ENCODE measurements around the gene FBH1.
"Not testable (repeated sequence)": the region's sequence is repeated elsewhere in the genome, so short reads cannot be mapped to it uniquely, and the experiment has no call there.

Gene FBH1

DNA sequence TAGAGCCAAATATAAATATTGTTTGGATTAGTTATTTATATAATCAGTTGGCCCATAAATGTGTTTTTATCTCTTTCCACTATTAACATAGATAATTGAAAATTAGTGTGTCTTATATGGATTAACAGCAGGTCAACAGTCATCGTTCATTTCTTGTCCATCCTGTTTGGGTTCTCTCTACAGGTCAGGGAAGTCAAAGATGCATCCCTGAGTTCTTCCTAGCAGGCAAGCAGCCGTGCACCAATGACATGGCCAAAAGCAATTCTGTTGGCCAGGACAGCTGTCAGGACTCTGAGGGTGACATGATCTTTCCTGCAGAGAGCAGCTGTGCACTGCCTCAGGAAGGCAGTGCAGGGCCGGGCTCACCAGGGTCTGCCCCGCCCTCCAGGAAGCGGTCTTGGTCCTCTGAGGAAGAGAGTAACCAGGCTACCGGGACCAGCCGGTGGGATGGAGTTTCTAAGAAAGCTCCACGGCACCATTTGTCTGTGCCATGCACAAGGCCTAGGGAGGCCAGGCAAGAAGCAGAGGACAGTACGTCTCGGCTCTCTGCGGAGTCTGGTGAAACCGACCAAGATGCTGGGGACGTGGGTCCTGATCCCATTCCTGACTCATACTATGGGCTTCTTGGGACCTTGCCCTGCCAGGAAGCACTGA lies 15.9 kb downstream of the FBH1 start:
- DNase-seq, result no peak

DNA sequence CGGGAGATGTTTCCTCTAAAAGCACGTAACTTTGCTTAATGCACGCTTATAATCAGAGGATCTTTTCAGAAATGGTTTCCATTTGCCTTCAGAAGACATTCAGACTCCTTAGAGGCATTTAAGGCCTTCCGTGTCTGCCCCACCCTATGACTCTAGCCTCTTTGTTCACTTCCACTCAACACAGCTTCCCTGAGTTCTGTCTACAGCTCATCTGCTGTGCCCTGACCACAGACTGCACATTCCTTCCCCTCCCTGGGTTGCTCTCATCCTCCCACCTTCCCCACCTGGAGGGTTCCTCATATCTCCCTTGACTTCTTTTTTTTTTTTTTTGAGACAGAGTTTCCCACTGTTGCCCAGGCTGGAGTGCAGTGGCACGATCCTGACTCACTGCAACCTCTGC lies 16.6 kb downstream of the FBH1 start:
- no peak for DNase-seq

DNA sequence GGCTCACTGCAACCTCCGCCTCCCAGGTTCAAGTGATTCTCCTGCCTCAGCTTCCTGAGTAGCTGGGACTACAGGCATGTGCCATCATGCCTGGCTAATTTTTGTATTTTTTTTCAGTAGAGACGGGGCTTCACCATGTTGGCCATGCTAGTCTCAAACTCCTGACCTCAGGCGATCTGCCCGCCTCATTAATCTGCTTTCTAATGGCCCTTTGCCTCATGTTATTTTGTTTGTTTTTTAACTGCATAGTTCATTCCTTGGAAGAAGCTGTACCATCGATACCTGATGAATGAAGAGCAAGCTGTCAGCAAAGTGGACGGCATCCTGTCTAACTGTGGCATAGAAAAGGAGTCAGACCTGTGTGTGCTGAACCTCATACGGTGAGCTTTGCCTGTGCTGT lies 18.6 kb downstream of the FBH1 start:
- DNase-seq, result not testable (repeated sequence)

- DNase-seq, result no peak
These were observed 20.5 kb downstream of the FBH1 start for GRCh38 chr10:5910323-5911100.

DNA sequence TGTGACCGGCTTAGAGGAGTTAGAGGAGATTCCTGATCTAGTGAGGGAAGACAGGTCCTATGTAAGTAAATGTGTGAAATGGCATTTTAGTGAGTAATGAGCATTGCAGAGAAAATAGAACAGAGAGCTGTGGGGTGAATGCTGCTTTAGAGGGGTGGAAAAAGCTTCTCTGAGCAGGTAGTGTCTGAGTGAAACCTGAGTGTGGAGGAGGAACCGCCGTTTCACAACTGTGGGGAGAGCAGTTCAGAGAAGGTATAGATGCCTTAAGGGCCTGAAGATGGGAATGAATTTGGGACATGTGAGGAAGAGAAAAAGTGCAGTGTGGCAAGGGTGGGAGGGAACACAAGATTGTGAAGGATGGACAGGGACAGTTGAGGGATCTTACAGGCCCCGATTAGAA lies 21.6 kb downstream of the FBH1 start:
- no peak for DNase-seq

DNA sequence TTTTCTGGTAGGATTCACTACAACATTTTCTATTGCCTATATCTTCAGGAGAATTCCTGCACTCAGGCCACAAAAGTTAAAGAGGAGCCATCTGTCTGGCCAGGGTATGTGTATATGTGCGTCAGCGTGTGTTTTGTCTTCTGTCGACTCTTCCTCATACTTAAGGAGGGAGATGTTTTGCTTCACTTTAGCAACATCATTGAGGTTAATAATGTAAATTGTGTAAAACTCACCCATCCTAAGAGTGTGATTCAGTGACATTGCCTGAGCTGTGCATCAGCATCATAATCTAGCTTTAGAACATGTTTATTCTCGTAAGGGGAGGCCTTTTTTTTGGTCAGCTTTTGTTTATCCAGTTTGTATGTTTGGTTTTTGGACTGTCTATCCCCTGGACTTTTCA lies 23.7 kb downstream of the FBH1 start:
- no peak for DNase-seq

DNA sequence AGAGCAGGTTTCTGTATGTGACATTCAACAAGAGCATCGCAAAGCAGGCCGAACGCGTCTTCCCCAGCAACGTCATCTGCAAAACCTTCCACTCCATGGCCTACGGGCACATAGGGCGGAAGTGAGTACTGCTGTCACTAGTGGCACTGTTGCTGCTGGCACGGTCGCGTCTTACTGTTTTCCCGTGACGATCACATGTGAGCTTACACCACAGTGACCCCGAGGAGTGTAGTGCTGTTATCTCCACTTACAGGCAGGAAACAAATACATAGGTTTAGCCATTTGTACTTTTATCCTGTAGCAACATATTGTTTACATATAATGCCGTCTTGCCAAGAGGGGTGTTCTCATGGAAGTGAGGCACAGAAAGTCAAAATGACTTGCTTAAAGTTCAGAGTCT lies 25.4 kb downstream of the FBH1 start:
- DNase-seq, result no peak

GRCh38 chr10:5917305-5917704 lies 27.3 kb downstream of the FBH1 start:
- DNase-seq, result no peak

GRCh38 chr10:5918763-5919162 lies 28.7 kb downstream of the FBH1 start:
- no peak for DNase-seq

DNA sequence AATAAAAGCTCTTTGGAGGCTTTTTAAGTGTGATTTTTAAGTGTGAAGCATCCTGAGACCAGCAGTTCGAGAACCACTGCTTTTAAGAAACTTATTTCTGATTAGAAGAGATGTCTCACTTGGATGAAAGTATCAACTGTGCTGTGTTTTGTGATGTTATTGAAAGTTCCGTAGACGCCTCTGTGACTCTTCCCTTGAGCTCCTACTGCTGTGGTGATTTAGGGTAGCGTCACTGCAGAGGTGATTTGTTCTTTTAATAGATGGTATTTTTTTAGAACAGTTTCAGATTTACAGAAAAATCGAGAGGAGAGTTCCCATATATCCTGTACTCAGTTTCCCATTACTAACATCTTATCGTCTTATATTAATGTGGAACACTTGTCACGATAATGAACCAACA lies 29.5 kb downstream of the FBH1 start:
- DNase-seq, result no peak

- no peak for DNase-seq
These were observed 31.7 kb downstream of the FBH1 start for GRCh38 chr10:5921746-5922145.

DNA sequence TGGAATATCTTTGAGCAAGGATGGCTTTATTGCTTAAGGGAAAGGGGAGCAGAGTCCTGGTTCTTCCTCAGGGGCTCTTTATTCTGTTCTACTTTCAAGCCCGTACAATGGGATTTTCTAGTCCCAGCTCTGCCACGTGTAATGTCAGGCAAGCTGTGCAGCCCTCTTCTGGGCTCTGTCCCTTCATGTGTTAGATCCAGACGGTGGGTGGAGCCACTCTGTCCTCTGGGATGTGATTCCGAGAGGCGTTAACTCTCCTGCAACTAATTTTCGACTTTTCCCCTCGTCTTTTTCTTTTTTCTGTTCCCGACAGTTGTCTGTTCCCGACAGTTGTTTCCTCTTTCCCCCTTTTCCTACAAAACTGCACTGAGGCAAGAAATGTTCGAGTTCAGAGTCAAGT lies 34.8 kb downstream of the FBH1 start:
- no peak for DNase-seq

DNA sequence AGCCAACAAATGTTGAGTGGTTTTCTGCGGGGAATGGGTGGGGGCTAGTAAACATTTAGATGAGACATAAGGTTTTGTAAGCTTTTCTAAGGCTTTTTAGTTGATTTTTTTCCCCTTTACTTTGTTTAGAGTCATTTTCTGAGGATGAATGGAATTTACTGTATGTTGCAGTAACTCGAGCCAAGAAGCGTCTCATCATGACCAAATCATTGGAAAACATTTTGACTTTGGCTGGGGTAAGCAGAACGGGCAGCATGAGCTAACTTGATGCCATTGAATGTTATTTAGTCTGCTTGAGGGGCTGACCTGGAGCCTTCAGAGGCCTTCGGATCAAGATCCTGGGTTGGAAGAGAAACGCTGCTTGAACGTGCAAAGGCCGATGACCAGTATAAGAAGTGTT lies 37.3 kb downstream of the FBH1 start:
- no peak for DNase-seq

DNA sequence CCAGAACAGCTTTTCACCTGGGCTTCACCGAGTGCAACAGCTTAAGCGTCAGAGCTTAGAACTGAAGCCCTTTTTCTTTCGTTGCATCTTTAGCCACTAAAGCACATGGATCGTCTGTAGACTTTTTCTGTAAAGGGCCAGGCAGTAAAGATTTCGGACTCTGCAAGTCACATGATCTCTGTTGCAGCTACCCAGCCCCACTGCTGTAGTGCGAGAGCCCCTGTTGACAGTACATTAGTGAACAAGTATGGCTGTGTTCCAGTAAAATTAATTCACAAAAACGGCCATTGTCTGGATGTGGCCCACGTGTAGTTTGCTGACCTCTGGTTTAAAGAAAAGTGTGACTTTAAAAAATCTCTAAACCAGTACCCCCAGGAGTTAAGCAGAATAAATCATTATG lies 39.4 kb downstream of the FBH1 start:
- DNase-seq, result no peak

- DNase-seq, result no peak
These were observed 40.2 kb downstream of the FBH1 start for GRCh38 chr10:5930272-5930671.

DNA sequence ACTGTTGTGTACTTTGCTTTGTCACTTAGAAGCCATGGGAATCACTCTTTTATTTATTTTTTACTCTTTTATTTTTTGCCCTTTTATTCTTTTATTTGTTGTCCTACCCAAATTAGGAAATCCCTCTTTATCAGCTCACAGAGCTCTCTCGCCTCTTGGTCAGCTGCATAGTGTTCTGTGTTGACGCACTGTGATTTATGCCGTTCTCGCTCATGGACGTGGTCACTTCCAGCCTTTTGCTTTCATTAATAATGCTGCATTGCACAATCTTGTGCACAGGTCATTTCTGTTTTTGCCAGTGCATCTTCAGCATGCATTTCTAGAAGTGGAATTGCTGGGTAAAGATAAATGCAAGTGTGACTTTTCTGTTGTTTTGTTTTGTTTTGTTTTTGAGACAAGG lies 42.3 kb downstream of the FBH1 start:
- no peak for DNase-seq

DNA sequence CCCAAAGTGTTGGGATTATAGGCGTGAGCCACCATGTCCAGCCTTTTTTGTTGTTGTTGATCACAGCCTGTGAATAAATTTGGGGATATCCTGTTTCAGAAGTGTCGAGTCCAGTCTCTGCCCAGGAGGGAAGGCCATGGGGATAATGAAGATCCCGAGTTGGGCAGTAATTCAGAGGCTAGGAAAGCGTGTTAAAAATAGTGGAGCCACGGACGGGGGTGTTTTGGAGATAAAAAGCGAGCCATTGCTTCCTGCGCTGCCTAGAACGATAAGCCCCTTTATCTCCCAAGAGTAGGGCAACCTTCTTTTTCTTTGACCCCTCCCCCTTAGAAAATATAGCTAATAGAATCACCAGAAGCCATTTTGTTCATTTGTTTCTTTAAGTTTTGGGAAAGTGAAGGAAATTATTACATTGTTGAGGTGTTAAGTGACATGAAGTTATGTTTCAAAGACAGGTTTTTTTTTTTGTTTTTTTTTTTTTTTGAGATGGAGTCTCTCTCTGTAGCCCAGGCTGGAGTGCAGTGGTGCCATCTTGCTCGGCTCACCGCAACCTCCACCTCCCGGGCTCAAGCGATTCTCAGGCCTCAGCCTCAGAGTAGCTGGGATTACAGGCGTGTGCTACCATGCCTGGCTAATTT lies 44.0 kb downstream of the FBH1 start:
- DNase-seq, result no peak

DNA sequence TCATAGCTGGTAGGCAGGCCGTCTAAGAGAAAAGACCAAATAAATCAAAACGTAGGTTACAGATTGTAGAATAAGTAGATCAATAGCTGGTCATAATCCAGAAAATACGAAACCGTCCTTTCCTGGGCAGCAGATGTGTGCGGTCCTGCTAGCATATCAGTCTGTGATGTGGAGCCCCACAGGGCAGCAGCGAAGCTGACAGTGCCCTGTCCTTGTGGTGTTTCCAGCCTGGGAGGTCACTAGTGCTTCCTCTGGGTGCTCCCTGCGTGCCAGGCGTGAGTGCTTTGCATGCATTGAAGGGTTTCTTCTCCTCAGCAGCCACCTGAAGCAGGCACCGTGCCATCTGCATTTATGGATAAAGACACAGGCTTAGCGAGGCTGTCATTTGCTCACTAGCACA lies 45.6 kb downstream of the FBH1 start:
- DNase-seq, result no peak

DNA sequence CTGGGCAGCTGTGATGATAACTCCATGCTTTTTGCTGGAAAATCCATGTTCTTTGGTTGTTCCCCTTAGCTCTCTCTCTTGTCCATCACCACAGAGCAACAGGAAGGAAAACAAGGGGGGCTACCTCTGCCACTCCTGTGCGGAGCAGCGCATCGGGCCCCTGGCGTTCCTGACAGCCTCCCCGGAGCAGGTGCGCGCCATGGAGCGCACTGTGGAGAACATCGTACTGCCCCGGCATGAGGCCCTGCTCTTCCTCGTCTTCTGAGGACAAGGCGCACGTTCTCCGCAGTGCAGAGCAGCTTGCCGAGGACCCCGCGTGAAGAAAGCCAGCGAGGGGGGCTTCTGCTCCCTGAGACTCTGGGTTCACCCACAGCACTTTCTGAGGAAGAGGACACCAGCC lies 47.0 kb downstream of the FBH1 start:
- no peak for DNase-seq

- no peak for DNase-seq
These were observed 48.2 kb downstream of the FBH1 start for GRCh38 chr10:5938291-5938690.

- DNase-seq, result no peak
These were observed 50.8 kb downstream of the FBH1 start for GRCh38 chr10:5940807-5941218.

GRCh38 chr10:5941579-5941978 lies 51.5 kb downstream of the FBH1 start:
- no peak for DNase-seq

DNA sequence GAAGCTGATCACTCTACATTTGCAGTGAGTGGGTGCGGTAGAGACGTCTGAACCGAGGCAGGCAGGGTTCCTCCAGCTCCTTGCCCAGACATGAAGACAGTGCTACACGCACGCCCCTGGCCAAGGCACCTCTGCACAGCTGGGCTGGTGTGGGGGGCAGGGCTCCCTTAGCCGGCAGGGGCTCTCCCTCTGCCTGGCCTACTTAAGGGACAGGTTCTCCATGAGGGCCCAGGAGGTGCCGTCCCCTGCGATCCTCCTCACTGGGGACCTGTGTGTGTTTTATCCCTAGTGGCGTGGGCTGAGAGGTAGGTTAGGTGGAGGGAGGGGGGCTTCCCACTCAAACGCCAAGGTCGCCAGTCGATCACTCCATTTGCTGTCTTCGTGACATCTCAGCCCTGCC lies 52.0 kb downstream of the FBH1 start:
- DNase-seq, result no peak

- no peak for DNase-seq
These were observed 52.4 kb downstream of the FBH1 start for GRCh38 chr10:5942474-5942873.
